Neuronal stem cell (in vitro differentiated cells): ENCODE results near the gene NUBPL.

ENCODE experiments used
- DNase-seq: peaks from one replicate; pipeline ENCODE4 v3.0.0-alpha.2; 2013; ENCODE audit warnings: low spot score
- H2AFZ ChIP-seq: one replicate; pipeline ENCODE4 v1.6.1; 2013; ENCODE audit warnings: mild to moderate bottlenecking, low read length, inconsistent platforms
- H2AK5ac ChIP-seq: 2 replicates; pipeline ENCODE4 v1.6.1; 2013; ENCODE audit warnings: low read depth, mild to moderate bottlenecking, inconsistent platforms, low read length, moderate library complexity, mixed read lengths
- H2BK120ac ChIP-seq: 2 replicates; pipeline ENCODE4 v1.6.1; 2013; ENCODE audit warnings: low read depth, mild to moderate bottlenecking, inconsistent platforms, low read length, moderate library complexity, mixed read lengths
- H2BK12ac ChIP-seq: one replicate; pipeline ENCODE4 v1.6.1; 2013; ENCODE audit warnings: low read length, inconsistent platforms
- H2BK15ac ChIP-seq: 2 replicates; pipeline ENCODE4 v1.6.1; 2013; ENCODE audit warnings: mild to moderate bottlenecking, low read length, inconsistent platforms, mixed read lengths
- H2BK5ac ChIP-seq: one replicate; pipeline ENCODE4 v1.6.1; 2013; ENCODE audit warnings: inconsistent platforms, mild to moderate bottlenecking, low read length, moderate library complexity
- H3K14ac ChIP-seq: one replicate; pipeline ENCODE4 v1.6.1; 2013; ENCODE audit warnings: low read length, inconsistent platforms
- H3K18ac ChIP-seq: 2 replicates; pipeline ENCODE4 v1.6.1; 2013; ENCODE audit warnings: low read length, inconsistent platforms
- H3K23ac ChIP-seq: 2 replicates; pipeline ENCODE4 v1.6.1; 2013; ENCODE audit warnings: low read depth, mild to moderate bottlenecking, mixed read lengths, low read length, inconsistent platforms; ENCODE audit not compliant: poor library complexity
- H3K27ac ChIP-seq: replicated peaks from 3 replicates; pipeline ENCODE4 v1.5.1; 2013; ENCODE audit warnings: low read length, inconsistent platforms
- H3K27me3 ChIP-seq, 3 experiments: 2 replicates each; pipeline ENCODE4 v1.6.1; 2013; ENCODE audit warnings: low read length in 3 of 3, mild to moderate bottlenecking in 2 of 3, inconsistent platforms in 1 of 3, low read depth in 1 of 3, mixed read lengths in 1 of 3, moderate library complexity in 1 of 3; ENCODE audit not compliant: control insufficient read depth in 3 of 3, insufficient read depth in 3 of 3
- H3K36me3 ChIP-seq, 2 donors: replicated peaks in 1 of 2; 2 replicates each; pipeline ENCODE4 v1.6.1; 2013; ENCODE audit warnings: low read length in 2 of 2; ENCODE audit not compliant: control insufficient read depth in 2 of 2, insufficient read depth in 2 of 2
- H3K4ac ChIP-seq: 2 replicates; pipeline ENCODE4 v1.6.1; 2013; ENCODE audit warnings: inconsistent platforms, mild to moderate bottlenecking, low read length, moderate library complexity
- H3K4me1 ChIP-seq, 2 donors: 1 replicate in 1 of 2; 2 replicates in 1 of 2; pipeline ENCODE4 v1.6.1; 2013; ENCODE audit warnings: low read length in 2 of 2, low read depth in 1 of 2; ENCODE audit not compliant: control insufficient read depth in 2 of 2, insufficient read depth in 1 of 2
- H3K4me2 ChIP-seq: one replicate; pipeline ENCODE4 v1.6.1; 2013; ENCODE audit warnings: mild to moderate bottlenecking, low read length, inconsistent platforms; ENCODE audit not compliant: insufficient read depth, poor library complexity, severe bottlenecking
- H3K4me3 ChIP-seq, 2 donors: 2 replicates each; pipeline ENCODE4 v1.5.1; 2013; ENCODE audit warnings: low read length in 2 of 2, mild to moderate bottlenecking in 2 of 2, inconsistent platforms in 1 of 2, moderate library complexity in 1 of 2
- H3K79me1 ChIP-seq: one replicate; pipeline ENCODE4 v1.6.1; 2013; ENCODE audit warnings: low read depth, mild to moderate bottlenecking, inconsistent platforms, low read length, moderate library complexity
- H3K9ac ChIP-seq: one replicate; pipeline ENCODE4 v1.6.1; 2013; ENCODE audit warnings: mild to moderate bottlenecking, low read depth, low read length, inconsistent platforms; ENCODE audit not compliant: poor library complexity
- H3K9me3 ChIP-seq, 2 donors: replicated peaks in 1 of 2; 2 replicates each; pipeline versions ENCODE3 to v1.6.1; 2013; ENCODE audit warnings: low read length in 2 of 2, mild to moderate bottlenecking in 2 of 2, inconsistent platforms in 1 of 2, low read depth in 1 of 2, mixed read lengths in 1 of 2, moderate library complexity in 1 of 2; ENCODE audit not compliant: control insufficient read depth in 2 of 2, insufficient read depth in 1 of 2
- H4K8ac ChIP-seq: one replicate; pipeline ENCODE4 v1.6.1; 2013; ENCODE audit warnings: low read depth, mild to moderate bottlenecking, inconsistent platforms, low read length, moderate library complexity
- H4K91ac ChIP-seq: one replicate; pipeline ENCODE4 v1.6.1; 2013; ENCODE audit warnings: low read length, low read depth, mild to moderate bottlenecking, inconsistent platforms; ENCODE audit not compliant: poor library complexity
- WGBS, 2 donors: extraction: QIAGEN DNeasy Blood & Tissue Kit; methylation state at CpG; one replicate each; pipeline ENCODE4 v1.1.7; 2013; ENCODE audit warnings: missing lambda C conversion rate in 2 of 2, mixed read lengths in 1 of 2; ENCODE audit not compliant: insufficient read length in 2 of 2, insufficient replicate concordance in 1 of 2; ENCODE audit errors: extremely low coverage in 2 of 2; 5-methylcytosine and 5-hydroxymethylcytosine counted together

Gene NUBPL

GRCh38 chr14:31696378-31696777, 135.2 kb downstream of the NUBPL start:
- Histone ChIP-seq H3K14ac (no peak overlapping the region), H2BK5ac (no peak overlapping the region), H4K8ac (no peak overlapping the region), H2AK5ac (no peak overlapping the region), H2BK120ac (no peak overlapping the region), H2BK12ac (no peak overlapping the region), H3K4me1 (peaks cover 0 to 5% of the 10 kb centered on the region in 2 donors), H3K4me3 (no peak overlapping the region), H3K9me3 (no peaks in the 10 kb centered on the region), H2BK15ac (no peak overlapping the region), H3K23ac (no peak overlapping the region), H3K4me2 (no peak overlapping the region), H3K18ac (no peak overlapping the region), H3K9ac (no peak overlapping the region), H3K36me3 (no peaks in the 10 kb centered on the region), H3K4ac (no peak overlapping the region), H4K91ac (no peak overlapping the region), H3K27me3 (no peaks in the 10 kb centered on the region), H3K27ac (no peak overlapping the region), H2AFZ (no peak overlapping the region), H3K79me1 (no peaks in the 10 kb centered on the region)
- no CpG with 5 or more reads among the region's 4 CpGs for whole genome bisulfite sequencing, 2 donors
- no peak for DNase-seq

GRCh38 chr14:31699809-31700208, 138.6 kb downstream of the NUBPL start:
- Histone ChIP-seq H2AK5ac (no peak overlapping the region), H3K4ac (no peak overlapping the region), H3K27me3 (no peaks in the 10 kb centered on the region)

GRCh38 chr14:31700282-31701074, 139.3 kb downstream of the NUBPL start:
- Histone ChIP-seq H2AFZ (no peak overlapping the region), H2BK5ac (no peak overlapping the region), H2BK15ac (no peak overlapping the region), H3K4me3 (no peak overlapping the region), H3K36me3 (peaks cover 0 to 2% of the 10 kb centered on the region in 2 donors), H3K4me2 (no peak overlapping the region), H2BK120ac (no peak overlapping the region), H3K4me1 (no peaks in the 10 kb centered on the region), H2BK12ac (peak overlapping the region; percentile 10), H3K27me3 (no peaks in the 10 kb centered on the region), H3K9ac (no peak overlapping the region), H3K4ac (no peak overlapping the region), H4K8ac (no peak overlapping the region), H4K91ac (no peak overlapping the region), H3K18ac (no peak overlapping the region), H2AK5ac (no peak overlapping the region), H3K27ac (no peak overlapping the region), H3K9me3 (peaks cover 5 to 14% of the 10 kb centered on the region in 2 donors), H3K23ac (no peak overlapping the region), H3K79me1 (no peaks in the 10 kb centered on the region), H3K14ac (no peak overlapping the region)
- WGBS, 2 donors: no CpG with 5 or more reads among the region's 35 CpGs
- DNase-seq: no peak

More at GRCh38 chr14:31699809-31700208, 138.6 kb downstream of the NUBPL start:
- Histone ChIP-seq H3K27ac (no peak overlapping the region), H3K4me3 (no peak overlapping the region), H3K9me3 (peaks cover 5 to 14% of the 10 kb centered on the region in 2 donors), H2BK15ac (no peak overlapping the region), H3K9ac (no peak overlapping the region), H4K8ac (no peak overlapping the region), H2BK12ac (no peak overlapping the region), H2BK120ac (no peak overlapping the region), H3K23ac (no peak overlapping the region), H3K4me1 (no peaks in the 10 kb centered on the region), H3K18ac (no peak overlapping the region), H3K79me1 (no peaks in the 10 kb centered on the region), H4K91ac (no peak overlapping the region), H2AFZ (no peak overlapping the region), H3K14ac (no peak overlapping the region), H3K4me2 (no peak overlapping the region), H2BK5ac (no peak overlapping the region), H3K36me3 (no peaks in the 10 kb centered on the region)
- no peak for DNase-seq

- Histone ChIP-seq H2BK15ac (no peak overlapping the region), H3K14ac (no peak overlapping the region), H3K23ac (no peak overlapping the region), H3K27me3 (no peaks in the 10 kb centered on the region), H3K36me3 (peaks cover 0 to 2% of the 10 kb centered on the region in 2 donors), H4K8ac (no peak overlapping the region), H2BK12ac (no peak overlapping the region), H2AFZ (no peak overlapping the region), H3K4ac (no peak overlapping the region), H2BK120ac (no peak overlapping the region), H3K79me1 (peaks cover 1% of the 10 kb centered on the region), H3K4me1 (no peaks in the 10 kb centered on the region), H2AK5ac (no peak overlapping the region), H3K9me3 (peaks cover 5 to 18% of the 10 kb centered on the region in 2 donors), H3K4me2 (no peak overlapping the region), H4K91ac (no peak overlapping the region), H2BK5ac (no peak overlapping the region), H3K18ac (no peak overlapping the region), H3K27ac (no peak overlapping the region), H3K9ac (no peak overlapping the region), H3K4me3 (no peak overlapping the region)
- no CpG with 5 or more reads among the region's 2 CpGs for WGBS, 2 donors
- DNase-seq: no peak
Measured at GRCh38 chr14:31702130-31702529, 140.9 kb downstream of the NUBPL start.
